Astrocyte (in vitro differentiated cells and primary cell): ENCODE data around the gene PTPN1. TPM values are rescaled to one million over a fixed set of nuclear protein-coding genes. Genes with fewer than 3 reads are reported as not detected.

Experiments
- DNase-seq: peaks from one replicate; pipeline ENCODE4 v3.0.0-alpha.2; 2010; ENCODE audit warnings: low read depth
- FAIRE-seq: peaks from 2 replicates; lab custom pipeline; 2011; peaks lifted over from hg19 to GRCh38; lab: Jason Lieb, UNC
- H2AFZ ChIP-seq: 2 replicates; pipeline ENCODE4 v1.6.0; 2012; ENCODE audit warnings: low read depth, low read length, inconsistent platforms
- H3K27ac ChIP-seq: 2 replicates; pipeline ENCODE4 v1.5.1; 2011; ENCODE audit warnings: low read depth, low read length, inconsistent platforms
- H3K27me3 ChIP-seq: 2 replicates; pipeline ENCODE4 v1.6.0; 2011; ENCODE audit warnings: low read length, inconsistent platforms; ENCODE audit not compliant: insufficient read depth
- H3K36me3 ChIP-seq: 2 replicates; pipeline ENCODE4 v1.5.1; 2011; ENCODE audit warnings: low read length, inconsistent platforms; ENCODE audit not compliant: insufficient read depth
- H3K4me1 ChIP-seq: 2 replicates; pipeline ENCODE4 v1.5.1; 2011; ENCODE audit warnings: low read length, inconsistent platforms; ENCODE audit not compliant: insufficient read depth
- H3K4me2 ChIP-seq: 2 replicates; pipeline ENCODE4 v1.6.0; 2012; ENCODE audit warnings: low read length, inconsistent platforms
- H3K4me3 ChIP-seq: 2 replicates; pipeline ENCODE4 v1.5.1; 2011; ENCODE audit warnings: low read depth, mild to moderate bottlenecking, low read length, inconsistent platforms; ENCODE audit not compliant: insufficient read depth
- H3K79me2 ChIP-seq: 2 replicates; pipeline ENCODE4 v1.6.0; 2012; ENCODE audit warnings: mild to moderate bottlenecking, low read length, inconsistent platforms; ENCODE audit not compliant: insufficient read depth
- H3K9ac ChIP-seq: 2 replicates; pipeline ENCODE4 v1.6.0; 2012; ENCODE audit warnings: mild to moderate bottlenecking, low read length, inconsistent platforms
- H3K9me3 ChIP-seq: 2 replicates; pipeline ENCODE4 v1.5.1; 2012; ENCODE audit warnings: low read depth, mild to moderate bottlenecking, low read length, inconsistent platforms; ENCODE audit not compliant: insufficient read depth
- H4K20me1 ChIP-seq: 2 replicates; pipeline ENCODE4 v1.6.0; 2012; ENCODE audit warnings: low read length, inconsistent platforms; ENCODE audit not compliant: insufficient read depth
- H3K27ac Mint-ChIP-seq: one replicate; pipeline ENCODE4 v1.8.0; 2021; ENCODE audit warnings: mild to moderate bottlenecking, mixed read lengths; ENCODE audit not compliant: unreplicated experiment
- H3K27me3 Mint-ChIP-seq: one replicate; pipeline ENCODE4 v1.8.0; 2021; ENCODE audit warnings: low read depth, mixed read lengths; ENCODE audit not compliant: unreplicated experiment
- H3K36me3 Mint-ChIP-seq: one replicate; pipeline ENCODE4 v1.8.0; 2021; ENCODE audit warnings: low read depth, mixed read lengths; ENCODE audit not compliant: unreplicated experiment
- H3K4me1 Mint-ChIP-seq: one replicate; pipeline ENCODE4 v1.8.0; 2021; ENCODE audit warnings: low read depth, mixed read lengths; ENCODE audit not compliant: unreplicated experiment
- H3K4me3 Mint-ChIP-seq: one replicate; pipeline ENCODE4 v1.8.0; 2021; ENCODE audit warnings: mild to moderate bottlenecking, moderate library complexity, mixed read lengths; ENCODE audit not compliant: unreplicated experiment
- H3K9me3 Mint-ChIP-seq: one replicate; pipeline ENCODE4 v1.8.0; 2021; ENCODE audit warnings: mild to moderate bottlenecking, mixed read lengths; ENCODE audit not compliant: unreplicated experiment
- CTCF ChIP-seq: IDR thresholded peaks from 2 replicates; pipeline ENCODE4 v1.5.1; 2011; ENCODE audit warnings: low read depth, mild to moderate bottlenecking, inconsistent platforms, low read length, moderate library complexity; ENCODE audit not compliant: insufficient read depth
- EZH2 ChIP-seq: IDR thresholded peaks from 2 replicates; pipeline ENCODE4 v1.6.1; 2012; ENCODE audit warnings: mild to moderate bottlenecking, low read length, inconsistent platforms; ENCODE audit not compliant: insufficient read depth
- total RNA-seq: library from RNA; stranded (reverse); gene quantifications from 2 replicates; pipeline ENCODE4 v1.2.1, GENCODE V29; 2021

PTPN1 gene
- total RNA-seq, 1 donor from 2014 or later, result 64.9 TPM

DNA sequence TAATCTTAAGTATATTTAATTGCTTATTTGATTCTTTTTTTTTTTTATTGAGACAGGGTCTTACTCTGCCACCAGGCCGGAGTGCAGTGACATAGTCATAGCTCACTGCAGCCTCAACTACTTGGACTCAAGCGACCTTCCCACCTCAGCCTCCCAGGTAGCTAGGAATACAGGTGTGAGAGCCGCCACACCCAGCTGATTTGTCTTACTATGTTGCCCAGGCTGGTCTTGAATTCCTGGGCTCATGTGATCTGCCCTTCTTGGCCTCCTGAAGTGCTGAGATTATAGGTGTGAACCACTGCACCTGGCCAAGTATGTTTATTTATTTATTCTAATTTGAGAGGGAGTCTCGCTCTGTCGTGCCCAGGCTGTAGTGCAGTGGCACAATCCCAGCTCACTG is 38.2 kb downstream of the PTPN1 start:
- FAIRE-seq, result no peak
- Histone ChIP-seq H3K27me3 (no peaks in the 10 kb centered on the region), H3K79me2 (peaks cover 95% of the 10 kb centered on the region), H3K4me2 (no peak overlapping the region), H3K36me3 (no peaks in the 10 kb centered on the region), H2AFZ (no peak overlapping the region), H4K20me1 (peaks cover 50% of the 10 kb centered on the region), H3K9me3 (no peaks in the 10 kb centered on the region), H3K4me1 (peaks cover 11% of the 10 kb centered on the region), H3K4me3 (no peak overlapping the region), H3K9ac (no peak overlapping the region), H3K27ac (no peak overlapping the region)
- no peak for DNase-seq
- TF ChIP-seq EZH2 (no peak), CTCF (no peak)
- Mint-ChIP-seq H3K4me1 (peaks cover 53% of the 10 kb centered on the region), H3K36me3 (peaks cover 12% of the 10 kb centered on the region), H3K4me3 (no peak overlapping the region), H3K27ac (no peak overlapping the region), H3K27me3 (no peaks in the 10 kb centered on the region), H3K9me3 (no peaks in the 10 kb centered on the region)

GRCh38 chr20:50550531-50550930 is 40.3 kb downstream of the PTPN1 start:
- Mint-ChIP-seq H3K27me3 (no peaks in the 10 kb centered on the region), H3K4me1 (peaks cover 41% of the 10 kb centered on the region), H3K9me3 (no peaks in the 10 kb centered on the region), H3K36me3 (peaks cover 7% of the 10 kb centered on the region), H3K4me3 (no peak overlapping the region), H3K27ac (no peak overlapping the region)
- no peak overlapping the region for H3K4me3 ChIP-seq
- H2AFZ ChIP-seq, result no peak overlapping the region
- no peak for DNase-seq
- no peak overlapping the region for H3K9ac ChIP-seq
- FAIRE-seq, result no peak
- no peaks in the 10 kb centered on the region for H3K36me3 ChIP-seq
- H3K79me2 ChIP-seq, result peaks cover 95% of the 10 kb centered on the region
- H3K4me1 ChIP-seq, result peaks cover 6% of the 10 kb centered on the region
- H3K27ac ChIP-seq, result no peak overlapping the region
- H3K4me2 ChIP-seq, result no peak overlapping the region
- no peaks in the 10 kb centered on the region for H3K9me3 ChIP-seq
- H3K27me3 ChIP-seq, result no peaks in the 10 kb centered on the region
- peaks cover 45% of the 10 kb centered on the region for H4K20me1 ChIP-seq
- no peak for TF ChIP-seq CTCF
- no peak for TF ChIP-seq EZH2

DNA sequence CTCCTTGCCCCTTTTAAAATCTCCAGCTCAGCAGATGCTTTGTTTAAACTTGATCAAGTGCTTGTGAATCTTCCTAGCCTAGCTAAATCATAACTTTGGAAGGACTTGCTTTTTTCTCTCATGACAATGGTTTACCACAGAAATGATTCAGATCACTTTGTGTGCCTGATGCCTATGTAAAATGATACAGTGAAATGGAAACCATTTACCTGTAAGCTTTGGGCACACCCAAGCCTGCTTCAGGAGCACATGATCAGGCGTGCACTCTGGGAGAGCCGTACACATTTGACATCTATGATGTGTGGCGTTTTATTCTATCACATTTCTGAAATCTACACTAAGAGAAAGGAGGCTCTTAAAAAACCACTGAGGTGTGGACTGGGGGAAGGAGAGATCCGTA is 41.1 kb downstream of the PTPN1 start:
- no peaks in the 10 kb centered on the region for H3K36me3 ChIP-seq
- H3K4me1 ChIP-seq, result peaks cover 6% of the 10 kb centered on the region
- peaks cover 36% of the 10 kb centered on the region for H3K4me1 Mint-ChIP-seq
- peaks cover 6% of the 10 kb centered on the region for H3K36me3 Mint-ChIP-seq
- H3K9me3 Mint-ChIP-seq, result no peaks in the 10 kb centered on the region
- H3K27me3 ChIP-seq, result no peaks in the 10 kb centered on the region
- H3K9ac ChIP-seq, result no peak overlapping the region
- no peak overlapping the region for H3K4me2 ChIP-seq
- H3K79me2 ChIP-seq, result peaks cover 95% of the 10 kb centered on the region
- H3K4me3 ChIP-seq, result no peak overlapping the region
- TF ChIP-seq EZH2 (no peak), CTCF (no peak)
- no peak for FAIRE-seq
- no peak overlapping the region for H2AFZ ChIP-seq
- H3K4me3 Mint-ChIP-seq, result no peak overlapping the region
- no peaks in the 10 kb centered on the region for H3K27me3 Mint-ChIP-seq
- no peak overlapping the region for H3K27ac Mint-ChIP-seq
- no peaks in the 10 kb centered on the region for H3K9me3 ChIP-seq
- peaks cover 37% of the 10 kb centered on the region for H4K20me1 ChIP-seq
- H3K27ac ChIP-seq, result peak overlapping the region; percentile 1
- no peak for DNase-seq
